HFFc6 (cell line): ENCODE measurements around the gene AXIN2. TPM values are rescaled to one million over a fixed set of nuclear protein-coding genes. Genes with fewer than 3 reads are reported as not detected.
"Not testable (repeated sequence)": the region's sequence is repeated elsewhere in the genome, so short reads cannot be mapped to it uniquely, and the experiment has no call there.

Experiments used
- DNase-seq: peaks from one replicate; pipeline ENCODE4 v3.0.0-alpha.2; 2018
- H3K27ac Mint-ChIP-seq: 2 replicates; pipeline ENCODE4 v1.8.0; 2020; ENCODE audit warnings: mild to moderate bottlenecking, mixed read lengths
- H3K27me3 Mint-ChIP-seq: 2 replicates; pipeline ENCODE4 v1.8.0; 2021; ENCODE audit warnings: mild to moderate bottlenecking, moderate library complexity, mixed read lengths; ENCODE audit not compliant: insufficient read depth
- H3K36me3 Mint-ChIP-seq: 2 replicates; pipeline ENCODE4 v1.8.0; 2021; ENCODE audit warnings: low read depth, mixed read lengths
- H3K4me1 Mint-ChIP-seq: 2 replicates; pipeline ENCODE4 v1.8.0; 2020; ENCODE audit warnings: low read depth, mixed read lengths
- H3K4me3 Mint-ChIP-seq: 2 replicates; pipeline ENCODE4 v1.8.0; 2020; ENCODE audit warnings: mild to moderate bottlenecking, moderate library complexity, mixed read lengths
- H3K9me3 Mint-ChIP-seq: 2 replicates; pipeline ENCODE4 v1.8.0; 2020; ENCODE audit warnings: mild to moderate bottlenecking, mixed read lengths
- CTCF ChIP-seq: fragments of 200-600 bp; sonication (generic); IDR thresholded peaks from 2 replicates; pipeline ENCODE4 v1.5.0; 2021; ENCODE audit warnings: antibody characterized with exemption, mild to moderate bottlenecking
- total RNA-seq, 6 experiments: library from RNA; stranded (reverse); fragmentation: NEBNext Ultra II Directional; extraction: Animal tissue kit (Norgen Biotek cat#: 25700); gene quantifications; 2 replicates in 1 of 6; 3 replicates in 5 of 6; pipeline ENCODE4 v1.2.3, GENCODE V29; 2021

Gene AXIN2
- total RNA-seq, 6 experiments from 2014 or later = 0.17 to 0.57 (median 0.39) TPM

GRCh38 chr17:65509032-65509431 lies 52.4 kb downstream of the AXIN2 start:
- peaks cover 11% of the 10 kb centered on the region for H3K27me3 Mint-ChIP-seq
- no peak for DNase-seq
- H3K27ac Mint-ChIP-seq = no peak overlapping the region

DNA sequence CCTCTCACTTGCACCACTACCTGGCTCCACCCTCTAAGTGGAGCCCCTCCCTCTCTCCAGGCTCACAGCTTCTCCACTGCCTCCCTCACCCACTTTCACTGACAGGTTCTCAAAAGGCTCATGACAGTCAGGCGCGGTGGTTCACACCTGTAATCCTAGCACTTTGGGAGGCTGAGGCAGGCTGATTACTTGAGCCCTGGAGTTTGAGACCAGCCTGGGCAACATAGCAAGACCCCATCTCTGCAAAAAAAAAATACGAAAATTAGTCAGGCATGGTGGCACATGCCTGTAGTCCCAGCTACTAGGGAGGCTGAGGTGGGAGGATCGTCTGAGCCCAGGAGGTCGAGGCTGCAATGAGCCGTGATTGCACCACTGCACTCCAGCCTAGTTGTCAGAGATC lies 56.8 kb downstream of the AXIN2 start:
- H3K27me3 Mint-ChIP-seq = not testable (repeated sequence)

More at GRCh38 chr17:65509032-65509431, 52.4 kb downstream of the AXIN2 start:
- Mint-ChIP-seq H3K9me3 (peaks cover 3% of the 10 kb centered on the region; the same call in 1 of the 2 replicates), H3K4me3 (no peak overlapping the region), H3K4me1 (peaks cover 2% of the 10 kb centered on the region; the same call in 1 of the 2 replicates), H3K36me3 (no peaks in the 10 kb centered on the region)
- TF ChIP-seq CTCF = no peak

GRCh38 chr17:65504141-65504540 lies 57.3 kb downstream of the AXIN2 start:
- no peak for TF ChIP-seq CTCF
- Mint-ChIP-seq H3K4me3 (no peak overlapping the region), H3K9me3 (no peaks in the 10 kb centered on the region; the same call in 1 of the 2 replicates), H3K27me3 (peaks cover 8% of the 10 kb centered on the region), H3K27ac (no peak overlapping the region), H3K4me1 (no peaks in the 10 kb centered on the region), H3K36me3 (no peaks in the 10 kb centered on the region)
- no peak for DNase-seq

More for the DNA sequence above, 56.8 kb downstream of the AXIN2 start:
- DNase-seq, H3K4me1 Mint-ChIP-seq, H3K4me3 Mint-ChIP-seq, H3K36me3 Mint-ChIP-seq, H3K9me3 Mint-ChIP-seq, H3K27ac Mint-ChIP-seq: not testable (repeated sequence)

GRCh38 chr17:65503557-65503956 lies 57.9 kb downstream of the AXIN2 start:
- H3K4me3 Mint-ChIP-seq = no peak overlapping the region
- TF ChIP-seq CTCF = no peak
- no peaks in the 10 kb centered on the region; the same call in 1 of the 2 replicates for H3K9me3 Mint-ChIP-seq
- H3K4me1 Mint-ChIP-seq = no peaks in the 10 kb centered on the region
- no peak for DNase-seq
- H3K27me3 Mint-ChIP-seq = peaks cover 8% of the 10 kb centered on the region
- no peaks in the 10 kb centered on the region for H3K36me3 Mint-ChIP-seq
- no peak overlapping the region for H3K27ac Mint-ChIP-seq

- Mint-ChIP-seq H3K4me1 (no peaks in the 10 kb centered on the region), H3K4me3 (no peak overlapping the region), H3K27me3 (peaks cover 4% of the 10 kb centered on the region; the same call in 1 of the 2 replicates), H3K27ac (no peak overlapping the region), H3K9me3 (no peaks in the 10 kb centered on the region), H3K36me3 (no peaks in the 10 kb centered on the region)
- no peak for TF ChIP-seq CTCF
- DNase-seq = no peak
These were observed 62.6 kb downstream of the AXIN2 start for GRCh38 chr17:65498816-65499215.

- Mint-ChIP-seq H3K36me3 (no peaks in the 10 kb centered on the region), H3K4me3 (no peak overlapping the region), H3K27me3 (peaks cover 6% of the 10 kb centered on the region; the same call in 1 of the 2 replicates), H3K4me1 (no peaks in the 10 kb centered on the region), H3K9me3 (no peaks in the 10 kb centered on the region), H3K27ac (no peak overlapping the region)
- no peak for DNase-seq
- no peak for TF ChIP-seq CTCF
These were observed 64.6 kb downstream of the AXIN2 start for GRCh38 chr17:65496801-65497200.
